B cell (primary cell): ENCODE measurements around the gene CACNA1D.

ENCODE experiments used
- CTCF ChIP-seq: fragments of 200-600 bp; IDR thresholded peaks from one replicate; pipeline ENCODE4 v1.8.0; 2022; ENCODE audit warnings: antibody characterized with exemption, mild to moderate bottlenecking
- EZH2 ChIP-seq: IDR thresholded peaks from 2 replicates; pipeline ENCODE4 v1.6.1; 2012; ENCODE audit warnings: borderline replicate concordance, low read depth, mild to moderate bottlenecking, moderate library complexity, low read length; ENCODE audit not compliant: insufficient read depth, poor library complexity, severe bottlenecking

- TF ChIP-seq CTCF (no peak), EZH2 (no peak)
These were observed 147.8 kb downstream of the CACNA1D start for GRCh38 chr3:53642211-53642610.
